Esophagus squamous epithelium (tissue), 5 donors: Measurements from ENCODE around the gene MYO18B. TPM values are rescaled to one million over a fixed set of nuclear protein-coding genes. Genes with fewer than 3 reads are reported as not detected.

Source experiments
- DNase-seq: peaks from one replicate; lab custom pipeline; 2025; lab: John Stamatoyannopoulos, UW
- H3K27ac ChIP-seq, 4 donors: fragments of 200-600 bp; sonication (generic); one replicate each; pipeline ENCODE4 v1.5.1; 2016 to 2019; ENCODE audit warnings: mild to moderate bottlenecking in 1 of 4
- H3K27me3 ChIP-seq, 4 donors: fragments of 200-600 bp; sonication (generic); 1 replicate in 3 of 4; 2 replicates in 1 of 4; pipeline versions ENCODE4 v1.5.1 to v1.6.0; 2017 to 2021; ENCODE audit warnings: antibody characterized with exemption in 1 of 4
- H3K36me3 ChIP-seq, 3 donors: fragments of 200-600 bp; sonication (generic); one replicate each; pipeline ENCODE4 v1.5.1; 2016 to 2019
- H3K4me1 ChIP-seq, 3 donors: fragments of 200-600 bp; sonication (generic); one replicate each; pipeline ENCODE4 v1.5.1; 2017 to 2019
- H3K4me3 ChIP-seq, 4 donors: fragments of 200-600 bp; sonication (generic); 1 replicate in 3 of 4; 2 replicates in 1 of 4; pipeline ENCODE4 v1.5.1; 2016 to 2019; ENCODE audit warnings: mild to moderate bottlenecking in 2 of 4, moderate library complexity in 1 of 4
- H3K9me3 ChIP-seq, 3 donors: fragments of 200-600 bp; sonication (generic); one replicate each; pipeline ENCODE4 v1.5.1; 2016 to 2019
- POLR2A ChIP-seq, 4 donors: fragments of 450-650 bp; IDR thresholded peaks; one replicate each; pipeline ENCODE4 v1.6.1; 2017; ENCODE audit warnings: antibody characterized with exemption in 4 of 4, mild to moderate bottlenecking in 4 of 4, moderate library complexity in 3 of 4
- WGBS, 2 donors: methylation state at CpG; one replicate each; pipeline ENCODE4 v1.1.5; 2018; 5-methylcytosine and 5-hydroxymethylcytosine counted together
- intact Hi-C: fragments of 100-400 bp; cut with DNase I; formaldehyde crosslinking; loops from one replicate; pipeline ENCODE4 v1.15.0; 2022
- total RNA-seq, 4 donors: library from RNA; depleted of rRNA; stranded (reverse); fragments of >200 nt; gene quantifications; one replicate each; pipeline ENCODE4 v1.1.0, GENCODE V29; 2016
- TF ChIP-seq, protein P1 (sequence below), 6 experiments: fragments of 450-650 bp in 4 of 6; fragments of 200-600 bp in 2 of 6; sonication (generic) in 2 of 6; IDR thresholded peaks; one replicate each; pipeline ENCODE4 v1.5.1; 2016 to 2019; ENCODE audit warnings: antibody characterized with exemption in 6 of 6, mild to moderate bottlenecking in 4 of 6, moderate library complexity in 4 of 6
- donor health status: DM: yes; HTN: yes; CAD: no.

The MYO18B gene
- total RNA-seq, 4 donors from 2014 or later, result 0.06 to 2.5 (median 0.17) TPM

DNA sequence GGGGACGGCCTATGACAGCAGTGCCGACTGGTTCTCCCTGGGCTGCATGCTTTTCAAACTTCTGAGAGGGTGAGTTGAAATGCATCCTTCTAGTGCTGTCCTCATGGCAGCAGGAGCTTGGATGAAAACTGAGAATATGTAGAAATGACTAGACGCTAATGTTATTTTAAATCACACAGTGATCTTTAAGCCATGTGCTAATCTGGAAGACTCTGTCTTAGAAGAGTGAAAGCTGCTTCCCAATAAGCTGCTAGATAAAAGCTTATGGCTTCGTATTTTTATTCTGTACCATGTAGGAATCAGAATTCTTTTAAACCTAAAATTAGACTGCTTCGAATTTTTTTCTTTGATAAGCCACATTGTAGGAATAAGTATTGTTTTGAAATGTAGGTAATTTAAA lies 46.8 kb upstream of the MYO18B start:
- no peak for TF ChIP-seq POLR2A (IDR thresholded peaks at IDR 0.05)
- TF ChIP-seq, protein P1, sequence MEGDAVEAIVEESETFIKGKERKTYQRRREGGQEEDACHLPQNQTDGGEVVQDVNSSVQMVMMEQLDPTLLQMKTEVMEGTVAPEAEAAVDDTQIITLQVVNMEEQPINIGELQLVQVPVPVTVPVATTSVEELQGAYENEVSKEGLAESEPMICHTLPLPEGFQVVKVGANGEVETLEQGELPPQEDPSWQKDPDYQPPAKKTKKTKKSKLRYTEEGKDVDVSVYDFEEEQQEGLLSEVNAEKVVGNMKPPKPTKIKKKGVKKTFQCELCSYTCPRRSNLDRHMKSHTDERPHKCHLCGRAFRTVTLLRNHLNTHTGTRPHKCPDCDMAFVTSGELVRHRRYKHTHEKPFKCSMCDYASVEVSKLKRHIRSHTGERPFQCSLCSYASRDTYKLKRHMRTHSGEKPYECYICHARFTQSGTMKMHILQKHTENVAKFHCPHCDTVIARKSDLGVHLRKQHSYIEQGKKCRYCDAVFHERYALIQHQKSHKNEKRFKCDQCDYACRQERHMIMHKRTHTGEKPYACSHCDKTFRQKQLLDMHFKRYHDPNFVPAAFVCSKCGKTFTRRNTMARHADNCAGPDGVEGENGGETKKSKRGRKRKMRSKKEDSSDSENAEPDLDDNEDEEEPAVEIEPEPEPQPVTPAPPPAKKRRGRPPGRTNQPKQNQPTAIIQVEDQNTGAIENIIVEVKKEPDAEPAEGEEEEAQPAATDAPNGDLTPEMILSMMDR (IDR thresholded peaks at IDR 0.05), result no peak
- WGBS, 2 donors, result 88 to 90% methylated on average over 5 of the region's 5 CpGs
- H3K9me3 ChIP-seq, result no peaks in the 10 kb centered on the region
- DNase-seq, result no peak
- intact Hi-C loops, result no loop called here
- peaks cover 0 to 16% (median 0%) of the 10 kb centered on the region in 3 donors for H3K36me3 ChIP-seq
- H3K4me3 ChIP-seq, result no peak overlapping the region
- H3K27me3 ChIP-seq, result no peaks in the 10 kb centered on the region
- no peaks in the 10 kb centered on the region for H3K4me1 ChIP-seq
- no peak overlapping the region for H3K27ac ChIP-seq

DNA sequence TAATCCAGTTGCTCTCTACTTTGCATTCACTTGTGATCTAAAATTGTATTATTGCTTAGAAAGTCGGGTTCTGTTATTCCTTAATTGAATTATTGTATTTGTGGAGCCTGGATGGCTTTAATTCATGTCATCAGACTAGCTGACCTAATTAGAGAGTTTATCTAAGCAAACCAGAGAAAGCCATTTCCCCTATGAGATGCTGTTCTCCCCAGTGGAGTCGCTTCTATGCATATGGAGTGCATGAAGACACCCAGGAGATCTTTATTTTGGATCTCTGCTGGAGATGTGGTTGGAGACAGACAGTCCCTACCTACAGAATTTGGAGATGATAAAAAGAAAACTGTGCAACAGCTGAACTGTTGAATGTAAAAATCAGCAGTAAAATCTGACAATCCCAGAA lies 45.2 kb upstream of the MYO18B start:
- 85 to 92% methylated on average over 2 of the region's 2 CpGs for WGBS, 2 donors
- TF ChIP-seq POLR2A (IDR thresholded peaks at IDR 0.05), result no peak
- TF ChIP-seq, protein P1 (IDR thresholded peaks at IDR 0.05), result no peak
- Histone ChIP-seq H3K4me1 (peaks cover 0 to 15% (median 0%) of the 10 kb centered on the region in 3 donors), H3K27ac (no peak overlapping the region), H3K27me3 (no peaks in the 10 kb centered on the region), H3K9me3 (no peaks in the 10 kb centered on the region), H3K36me3 (peaks cover 0 to 11% (median 0%) of the 10 kb centered on the region in 3 donors), H3K4me3 (no peak overlapping the region)
- intact Hi-C loops, result no loop called here
- no peak for DNase-seq

DNA sequence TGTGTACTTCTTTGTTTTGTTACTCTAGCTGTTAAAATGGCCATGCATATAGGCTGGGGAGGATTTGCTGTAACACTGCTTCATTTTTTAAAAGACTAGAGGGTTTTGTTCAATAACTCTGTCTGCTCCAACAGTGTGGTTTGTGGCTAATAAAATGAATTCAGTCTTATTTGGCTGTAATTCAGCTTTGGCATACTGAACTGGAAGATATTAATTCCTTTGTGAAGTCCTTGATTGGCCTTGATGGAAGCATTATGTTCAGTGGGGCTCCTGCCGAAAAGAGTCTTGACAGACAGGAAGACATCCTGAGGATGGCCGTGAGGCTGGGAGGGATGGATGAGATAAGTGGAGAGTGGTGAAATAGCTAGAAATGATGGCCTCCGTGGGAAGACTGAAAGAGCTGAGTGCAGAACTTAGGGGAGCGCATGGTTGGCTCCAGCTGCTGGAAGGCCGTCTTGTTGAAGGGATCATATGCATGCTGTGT lies 44.8 kb upstream of the MYO18B start:
- DNase-seq, result no peak
- Histone ChIP-seq H3K27ac (no peak overlapping the region), H3K36me3 (peaks cover 0 to 11% (median 0%) of the 10 kb centered on the region in 3 donors), H3K4me3 (no peak overlapping the region), H3K9me3 (no peaks in the 10 kb centered on the region), H3K27me3 (no peaks in the 10 kb centered on the region), H3K4me1 (peaks cover 0 to 16% (median 0%) of the 10 kb centered on the region in 3 donors)
- TF ChIP-seq POLR2A (IDR thresholded peaks at IDR 0.05), result no peak
- TF ChIP-seq, protein P1 (IDR thresholded peaks at IDR 0.05), result no peak
- 78 to 91% methylated on average over 5 of the region's 5 CpGs for WGBS, 2 donors
- intact Hi-C loops, result no loop called here

DNA sequence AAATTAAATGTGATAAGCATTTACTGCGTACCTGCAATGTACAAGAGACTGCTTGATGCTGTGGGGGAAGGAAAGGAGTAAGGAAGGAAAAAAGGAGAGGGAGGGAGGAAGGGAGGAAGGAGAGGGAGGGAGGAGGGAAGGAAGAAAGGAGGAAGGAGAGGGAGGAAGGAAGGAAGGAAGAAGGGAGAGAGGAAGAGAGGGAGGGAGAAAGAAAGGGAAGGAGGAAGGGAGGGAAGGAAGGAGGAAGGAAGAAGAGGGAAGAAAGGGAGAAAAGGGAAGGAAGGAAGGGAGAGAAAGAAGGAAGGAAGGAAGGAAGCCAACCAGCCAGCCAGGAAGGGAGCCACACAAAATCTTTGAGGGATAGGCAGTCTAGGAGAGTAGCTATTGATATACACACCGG lies 44.0 kb upstream of the MYO18B start:
- peaks cover 0 to 16% (median 0%) of the 10 kb centered on the region in 3 donors for H3K4me1 ChIP-seq
- 80 to 82% methylated on average over 2 of the region's 2 CpGs for WGBS, 2 donors
- no peaks in the 10 kb centered on the region for H3K27me3 ChIP-seq
- intact Hi-C loops, result no loop called here
- peaks cover 0 to 11% (median 0%) of the 10 kb centered on the region in 3 donors for H3K36me3 ChIP-seq
- TF ChIP-seq, protein P1 (IDR thresholded peaks at IDR 0.05), result no peak
- TF ChIP-seq POLR2A (IDR thresholded peaks at IDR 0.05), result no peak
- no peaks in the 10 kb centered on the region for H3K9me3 ChIP-seq
- no peak overlapping the region for H3K4me3 ChIP-seq
- no peak for DNase-seq
- no peak overlapping the region for H3K27ac ChIP-seq

DNA sequence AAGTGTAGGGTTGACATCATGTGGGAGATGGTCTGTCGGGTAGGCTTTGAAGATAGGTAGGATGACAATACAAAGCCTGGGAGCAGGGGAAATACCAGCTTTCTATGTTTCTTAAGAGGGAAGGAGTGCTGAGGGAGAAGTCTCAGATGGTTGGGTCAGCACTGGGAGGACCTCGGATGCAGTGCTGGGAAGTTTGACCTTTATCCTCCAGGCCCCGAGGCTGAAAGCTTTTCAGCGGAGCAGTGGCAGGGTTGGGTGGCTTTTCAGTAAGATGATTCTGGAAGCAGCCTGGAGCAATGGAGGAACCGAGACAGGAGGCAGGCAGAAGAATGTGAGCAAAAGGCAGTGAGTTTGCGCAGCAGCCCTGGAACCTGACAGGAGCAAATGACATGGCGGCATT lies 43.5 kb upstream of the MYO18B start:
- TF ChIP-seq POLR2A (IDR thresholded peaks at IDR 0.05), result no peak
- TF ChIP-seq, protein P1 (IDR thresholded peaks at IDR 0.05), result no peak
- Histone ChIP-seq H3K4me1 (peaks cover 0 to 16% (median 0%) of the 10 kb centered on the region in 3 donors), H3K36me3 (peaks cover 0 to 11% (median 0%) of the 10 kb centered on the region in 3 donors), H3K4me3 (no peak overlapping the region), H3K9me3 (no peaks in the 10 kb centered on the region), H3K27ac (no peak overlapping the region), H3K27me3 (no peaks in the 10 kb centered on the region)
- intact Hi-C loops, result no loop called here
- DNase-seq, result no peak
- WGBS, 2 donors, result 82 to 89% methylated on average over 7 of the region's 7 CpGs
